Hepatocyte (in vitro differentiated cells): ENCODE data around the gene SCAMP3. TPM values are rescaled to one million over a fixed set of nuclear protein-coding genes. Genes with fewer than 3 reads are reported as not detected.
"Not testable (repeated sequence)": the region's sequence is repeated elsewhere in the genome, so short reads cannot be mapped to it uniquely, and the experiment has no call there.

ENCODE experiments used
- DNase-seq: peaks from one replicate; pipeline ENCODE4 v3.0.0-alpha.2; 2016; ENCODE audit warnings: low spot score
- H2AFZ ChIP-seq: fragments of 200-600 bp; sonication (generic); 2 replicates; pipeline ENCODE4 v1.6.0; 2016; ENCODE audit warnings: antibody characterized with exemption, mild to moderate bottlenecking
- H3K27ac ChIP-seq: fragments of 200-600 bp; sonication (generic); 2 replicates; pipeline ENCODE4 v1.5.1; 2016; ENCODE audit warnings: mild to moderate bottlenecking
- H3K27me3 ChIP-seq: fragments of 200-600 bp; sonication (generic); 2 replicates; pipeline ENCODE4 v1.6.1; 2016
- H3K36me3 ChIP-seq: fragments of 200-600 bp; sonication (generic); replicated peaks from 2 replicates; pipeline ENCODE4 v1.5.1; 2016; ENCODE audit warnings: low read depth; ENCODE audit not compliant: insufficient read depth
- H3K4me1 ChIP-seq: fragments of 200-600 bp; sonication (generic); 2 replicates; pipeline ENCODE4 v1.5.1; 2016; ENCODE audit warnings: mild to moderate bottlenecking, moderate library complexity; ENCODE audit not compliant: insufficient read depth
- H3K4me2 ChIP-seq: fragments of 200-600 bp; sonication (generic); 2 replicates; pipeline ENCODE4 v1.6.0; 2016
- H3K4me3 ChIP-seq: fragments of 200-600 bp; sonication (generic); 2 replicates; pipeline ENCODE4 v1.5.1; 2016; ENCODE audit warnings: mild to moderate bottlenecking
- H3K79me2 ChIP-seq: fragments of 200-600 bp; sonication (generic); 2 replicates; pipeline ENCODE4 v1.6.0; 2017; ENCODE audit warnings: mild to moderate bottlenecking
- H3K9me2 ChIP-seq: fragments of 200-600 bp; sonication (generic); replicated peaks from 2 replicates; pipeline ENCODE4 v1.6.0; 2017; ENCODE audit warnings: mild to moderate bottlenecking; ENCODE audit not compliant: insufficient read depth
- H3K9me3 ChIP-seq: fragments of 200-600 bp; sonication (generic); 2 replicates; pipeline ENCODE4 v1.5.1; 2016; ENCODE audit warnings: low read depth, mild to moderate bottlenecking
- H4K20me1 ChIP-seq: fragments of 200-600 bp; sonication (generic); 2 replicates; pipeline ENCODE4 v1.6.0; 2016; ENCODE audit warnings: mild to moderate bottlenecking; ENCODE audit not compliant: insufficient read depth, poor library complexity, severe bottlenecking
- EZH2 ChIP-seq: fragments of 200-600 bp; sonication (generic); IDR thresholded peaks from 2 replicates; pipeline ENCODE4 v1.6.1; 2016; ENCODE audit warnings: antibody characterized with exemption, mild to moderate bottlenecking, borderline replicate concordance
- EZH2phosphoT487 ChIP-seq: fragments of 200-600 bp; sonication (generic); IDR thresholded peaks from one replicate; pipeline ENCODE4 v1.6.1; 2018; ENCODE audit warnings: antibody characterized with exemption, mild to moderate bottlenecking, low read depth, moderate library complexity; ENCODE audit not compliant: unreplicated experiment, severe bottlenecking
- WGBS: methylation state at CpG from one replicate; pipeline ENCODE4 v1.1.6; 2016; ENCODE audit warnings: low lambda C conversion rate; ENCODE audit errors: missing lambda C conversion rate; 5-methylcytosine and 5-hydroxymethylcytosine counted together
- polyA plus RNA-seq: library from polyadenylated mRNA; unstranded; fragments of >200 nt; fragmentation: Nextera tagmentation; extraction: Ambion mirVana; gene quantifications from 2 replicates; pipeline ENCODE4 v1.2.1, GENCODE V29; 2016
- total RNA-seq: library from RNA; depleted of rRNA; stranded (reverse); fragments of >200 nt; gene quantifications from 2 replicates; pipeline ENCODE4 v1.2.3, GENCODE V29; 2014
- TF ChIP-seq, protein P1 (sequence below): fragments of 200-600 bp; sonication (generic); IDR thresholded peaks from 2 replicates; pipeline ENCODE4 v1.5.1; 2016; ENCODE audit warnings: antibody characterized with exemption, mild to moderate bottlenecking; ENCODE audit not compliant: poor library complexity

SCAMP3 gene
- total and polyA plus RNA-seq, 2 experiments from 2014 or later: 45.7 to 114 TPM

DNA sequence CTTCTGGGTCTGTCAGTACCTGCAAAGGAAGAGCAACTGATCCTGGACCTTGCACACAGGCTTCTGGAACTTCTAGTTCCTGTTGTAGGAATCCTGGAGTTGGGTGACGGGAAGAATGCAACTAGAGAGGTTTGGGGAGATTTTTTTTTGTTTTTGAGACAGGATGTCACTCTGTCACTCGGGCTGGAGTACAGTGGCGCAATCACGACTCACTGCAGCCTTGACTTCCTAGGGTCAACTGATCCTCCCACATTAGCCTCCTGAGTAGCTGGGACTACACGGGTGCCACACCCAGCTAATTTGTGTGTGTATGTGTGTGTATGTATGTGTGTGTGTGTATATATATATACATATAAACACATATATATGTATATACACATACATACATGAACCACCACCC, 25.7 kb downstream of the SCAMP3 start:
- no peak for TF ChIP-seq EZH2
- no peak for TF ChIP-seq EZH2phosphoT487
- TF ChIP-seq, protein P1, sequence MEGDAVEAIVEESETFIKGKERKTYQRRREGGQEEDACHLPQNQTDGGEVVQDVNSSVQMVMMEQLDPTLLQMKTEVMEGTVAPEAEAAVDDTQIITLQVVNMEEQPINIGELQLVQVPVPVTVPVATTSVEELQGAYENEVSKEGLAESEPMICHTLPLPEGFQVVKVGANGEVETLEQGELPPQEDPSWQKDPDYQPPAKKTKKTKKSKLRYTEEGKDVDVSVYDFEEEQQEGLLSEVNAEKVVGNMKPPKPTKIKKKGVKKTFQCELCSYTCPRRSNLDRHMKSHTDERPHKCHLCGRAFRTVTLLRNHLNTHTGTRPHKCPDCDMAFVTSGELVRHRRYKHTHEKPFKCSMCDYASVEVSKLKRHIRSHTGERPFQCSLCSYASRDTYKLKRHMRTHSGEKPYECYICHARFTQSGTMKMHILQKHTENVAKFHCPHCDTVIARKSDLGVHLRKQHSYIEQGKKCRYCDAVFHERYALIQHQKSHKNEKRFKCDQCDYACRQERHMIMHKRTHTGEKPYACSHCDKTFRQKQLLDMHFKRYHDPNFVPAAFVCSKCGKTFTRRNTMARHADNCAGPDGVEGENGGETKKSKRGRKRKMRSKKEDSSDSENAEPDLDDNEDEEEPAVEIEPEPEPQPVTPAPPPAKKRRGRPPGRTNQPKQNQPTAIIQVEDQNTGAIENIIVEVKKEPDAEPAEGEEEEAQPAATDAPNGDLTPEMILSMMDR: no peak
- Histone ChIP-seq H3K79me2 (no peaks in the 10 kb centered on the region), H3K27me3 (no peaks in the 10 kb centered on the region), H3K4me1 (no peaks in the 10 kb centered on the region), H4K20me1 (no peaks in the 10 kb centered on the region), H3K36me3 (no peaks in the 10 kb centered on the region), H3K4me2 (no peak overlapping the region), H3K4me3 (no peak overlapping the region), H3K9me3 (no peaks in the 10 kb centered on the region), H3K27ac (no peak overlapping the region), H2AFZ (no peak overlapping the region), H3K9me2 (no peaks in the 10 kb centered on the region)
- 90% methylated on average over 5 of the region's 5 CpGs for WGBS
- DNase-seq: no peak

DNA sequence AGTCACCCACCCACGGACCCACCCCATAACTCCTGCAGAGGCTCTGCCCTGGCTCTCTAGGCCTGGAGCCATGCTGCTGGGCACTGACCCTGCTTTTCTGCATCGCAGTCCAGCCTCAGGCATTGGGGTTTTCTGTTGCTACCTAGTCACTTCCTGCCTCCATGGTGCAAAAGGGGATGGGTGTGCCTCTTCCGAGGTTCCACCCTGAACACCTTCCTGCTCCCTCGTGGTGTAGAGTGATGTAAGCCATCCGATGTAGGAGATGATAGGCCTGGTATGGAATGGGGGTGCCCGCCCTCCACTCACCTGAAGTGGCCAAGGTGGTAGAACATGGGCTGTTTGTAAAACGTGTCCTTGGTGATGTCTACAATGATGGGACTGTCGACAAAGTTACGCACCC, 26.8 kb downstream of the SCAMP3 start:
- not testable (repeated sequence) for H3K27me3 ChIP-seq, H3K79me2 ChIP-seq, H4K20me1 ChIP-seq, H3K36me3 ChIP-seq, H3K27ac ChIP-seq, H3K9me2 ChIP-seq, H3K4me2 ChIP-seq, DNase-seq, H3K9me3 ChIP-seq, H2AFZ ChIP-seq, H3K4me3 ChIP-seq, H3K4me1 ChIP-seq
- WGBS: 98% methylated on average over 7 of the region's 9 CpGs

DNA sequence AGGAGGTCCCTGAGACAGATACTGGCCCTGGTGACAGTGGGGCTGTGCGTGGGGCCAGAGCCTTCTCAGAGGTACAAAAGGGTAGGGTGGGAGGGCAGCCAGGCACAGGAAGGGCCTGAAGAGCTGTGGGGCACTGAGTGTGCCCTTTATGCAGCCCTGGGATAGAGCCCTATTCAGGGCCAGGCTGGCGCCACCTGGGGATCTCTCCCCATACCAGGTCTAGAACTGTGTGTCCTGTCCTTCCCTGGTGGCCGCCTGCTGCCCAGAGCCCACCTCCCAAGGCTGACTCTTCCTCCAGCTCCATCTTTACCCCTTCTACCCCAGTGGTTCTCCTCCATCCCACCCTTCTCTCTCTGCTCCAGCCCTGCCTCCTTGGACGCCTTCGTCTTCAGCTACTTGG, 28.7 kb downstream of the SCAMP3 start:
- H3K36me3 ChIP-seq, H3K27me3 ChIP-seq, H3K9me3 ChIP-seq, H3K27ac ChIP-seq, DNase-seq, H3K79me2 ChIP-seq, H3K4me1 ChIP-seq, H3K4me2 ChIP-seq, H3K4me3 ChIP-seq, H2AFZ ChIP-seq, H4K20me1 ChIP-seq, H3K9me2 ChIP-seq: not testable (repeated sequence)
- WGBS: 100% methylated on average over 1 of the region's 5 CpGs

DNA sequence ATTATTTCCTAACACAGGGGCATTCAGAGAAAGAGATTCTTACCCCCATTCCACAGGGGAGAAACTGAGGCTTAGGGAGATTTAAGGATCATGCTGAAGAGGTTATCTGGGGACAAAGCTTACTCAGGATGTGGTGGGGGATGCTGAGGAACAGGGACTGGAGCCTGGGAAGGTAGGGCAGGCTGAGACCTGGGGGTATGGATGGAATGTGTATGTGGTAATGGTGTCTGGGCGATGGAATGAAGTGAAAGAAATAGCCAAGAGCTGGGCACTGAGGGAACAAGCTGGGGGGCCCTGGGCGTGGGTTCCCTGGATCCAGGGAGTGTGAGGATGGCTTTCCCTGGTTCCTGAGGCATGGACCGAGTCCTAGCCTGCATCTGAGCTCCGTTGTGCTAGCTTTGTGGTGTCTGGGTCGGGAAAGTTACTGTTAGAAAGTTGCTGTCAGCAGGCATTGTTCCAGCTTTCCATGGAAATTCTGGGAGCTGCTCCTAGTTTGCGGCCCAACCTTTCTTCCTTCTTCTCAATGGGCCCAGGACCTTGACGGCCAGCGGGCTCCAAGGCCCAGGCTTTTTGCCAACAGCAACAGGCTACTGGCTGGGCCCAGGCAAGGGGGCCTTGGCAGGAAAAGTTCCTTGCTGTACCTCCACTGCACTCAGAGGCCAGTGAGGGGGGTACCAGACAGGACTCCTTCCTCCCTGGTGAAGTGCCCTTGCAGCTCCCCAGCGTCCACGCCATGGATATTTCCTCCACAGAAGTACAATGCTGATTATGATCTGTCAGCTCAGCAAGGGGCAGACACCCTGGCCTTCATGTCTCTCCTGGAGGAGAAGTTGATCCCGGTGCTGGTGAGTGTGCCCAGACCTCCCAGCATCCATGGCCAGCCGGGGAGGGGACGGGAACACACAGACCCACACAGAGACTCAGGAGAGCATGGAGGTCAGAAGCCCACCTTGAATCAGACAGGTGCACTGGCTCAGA, 29.9 kb downstream of the SCAMP3 start:
- not testable (repeated sequence) for H2AFZ ChIP-seq, H3K4me1 ChIP-seq, DNase-seq, H3K9me2 ChIP-seq, H3K4me3 ChIP-seq, H3K36me3 ChIP-seq, H3K4me2 ChIP-seq, H3K9me3 ChIP-seq, H3K27me3 ChIP-seq, H3K79me2 ChIP-seq, H4K20me1 ChIP-seq
- 85% methylated on average over 11 of the region's 13 CpGs for WGBS
- H3K27ac ChIP-seq: peak overlapping the region; percentile 16

DNA sequence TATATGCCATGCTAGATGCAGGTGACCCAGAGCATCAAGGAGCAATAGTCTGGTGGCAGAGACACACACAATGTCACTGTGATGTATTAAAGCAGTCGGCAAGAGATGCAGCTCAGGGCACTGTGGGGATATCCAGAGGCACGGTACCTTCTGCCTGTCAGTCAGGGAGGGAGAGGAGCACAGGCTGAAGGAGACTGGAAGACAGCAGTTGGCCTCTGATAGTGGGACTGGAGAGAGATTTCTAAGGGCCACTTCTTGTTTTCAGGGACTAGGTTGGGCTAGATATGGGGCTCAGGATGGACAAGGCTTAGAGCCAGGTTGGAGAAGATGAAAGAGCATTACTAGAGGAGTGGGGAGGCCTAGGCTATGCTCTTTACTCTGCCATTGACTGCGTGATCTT, 30.9 kb downstream of the SCAMP3 start:
- H3K4me1 ChIP-seq, DNase-seq, H3K9me3 ChIP-seq, H3K27ac ChIP-seq, H3K27me3 ChIP-seq, H3K79me2 ChIP-seq, H3K9me2 ChIP-seq, H3K36me3 ChIP-seq, H3K4me2 ChIP-seq, H3K4me3 ChIP-seq, H4K20me1 ChIP-seq, H2AFZ ChIP-seq: not testable (repeated sequence)
- 70% methylated on average over 3 of the region's 3 CpGs for WGBS
